ENCODE results near the gene SLC9C1.

The SLC9C1 gene

DNA sequence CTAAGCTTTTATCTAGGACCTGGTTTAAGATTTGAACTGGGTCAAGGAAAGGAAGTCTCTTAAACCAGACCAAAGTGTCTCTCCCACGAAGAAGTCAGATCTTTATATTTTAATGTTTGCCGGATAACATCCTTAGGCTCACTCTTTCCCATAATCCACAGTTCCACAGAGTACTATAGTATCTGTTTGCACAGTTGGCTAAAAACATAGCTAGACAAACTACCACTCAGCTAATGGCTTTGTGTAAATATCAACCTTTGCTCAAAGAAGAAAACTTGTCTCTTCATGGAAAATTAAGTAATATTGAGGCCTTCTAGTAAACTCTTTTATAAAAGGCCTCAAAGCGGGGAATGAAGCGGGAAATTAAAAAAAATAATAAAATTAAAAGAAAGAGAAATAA lies 13.5 kb upstream of the SLC9C1 start:
- TF ChIP-seq, protein P1, sequence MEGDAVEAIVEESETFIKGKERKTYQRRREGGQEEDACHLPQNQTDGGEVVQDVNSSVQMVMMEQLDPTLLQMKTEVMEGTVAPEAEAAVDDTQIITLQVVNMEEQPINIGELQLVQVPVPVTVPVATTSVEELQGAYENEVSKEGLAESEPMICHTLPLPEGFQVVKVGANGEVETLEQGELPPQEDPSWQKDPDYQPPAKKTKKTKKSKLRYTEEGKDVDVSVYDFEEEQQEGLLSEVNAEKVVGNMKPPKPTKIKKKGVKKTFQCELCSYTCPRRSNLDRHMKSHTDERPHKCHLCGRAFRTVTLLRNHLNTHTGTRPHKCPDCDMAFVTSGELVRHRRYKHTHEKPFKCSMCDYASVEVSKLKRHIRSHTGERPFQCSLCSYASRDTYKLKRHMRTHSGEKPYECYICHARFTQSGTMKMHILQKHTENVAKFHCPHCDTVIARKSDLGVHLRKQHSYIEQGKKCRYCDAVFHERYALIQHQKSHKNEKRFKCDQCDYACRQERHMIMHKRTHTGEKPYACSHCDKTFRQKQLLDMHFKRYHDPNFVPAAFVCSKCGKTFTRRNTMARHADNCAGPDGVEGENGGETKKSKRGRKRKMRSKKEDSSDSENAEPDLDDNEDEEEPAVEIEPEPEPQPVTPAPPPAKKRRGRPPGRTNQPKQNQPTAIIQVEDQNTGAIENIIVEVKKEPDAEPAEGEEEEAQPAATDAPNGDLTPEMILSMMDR (IDR thresholded peaks at IDR 0.05; ENCODE audit: control insufficient read depth, extremely low read depth, insufficient read depth) = no peak
- no peak for DNase-seq (ENCODE audit: low read depth)
- H3K4me3 ChIP-seq (ENCODE audit: low read depth, low read length) = no peak overlapping the region

DNA sequence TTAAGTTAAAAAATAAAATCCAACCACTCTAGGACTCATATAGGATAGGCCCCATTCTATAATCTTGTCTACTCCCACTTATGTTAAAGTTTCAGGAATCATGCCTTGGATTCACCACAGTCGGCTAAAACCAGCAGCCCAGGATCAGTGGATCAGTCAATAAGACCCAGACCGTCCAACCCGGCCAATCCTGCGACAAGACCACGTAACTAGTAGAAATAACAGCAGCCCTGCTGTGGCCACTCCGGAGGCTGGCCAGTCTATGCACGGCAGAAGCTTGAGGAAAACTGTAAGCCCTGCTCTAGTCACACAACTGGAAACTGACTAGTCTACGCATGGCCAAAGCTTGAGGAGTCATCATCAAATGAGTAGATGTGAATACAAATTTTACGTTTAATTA lies 12.8 kb upstream of the SLC9C1 start:
- TF ChIP-seq, protein P1 (IDR thresholded peaks at IDR 0.05; ENCODE audit: control insufficient read depth, extremely low read depth, insufficient read depth) = no peak
- DNase-seq (ENCODE audit: low read depth) = no peak

DNA sequence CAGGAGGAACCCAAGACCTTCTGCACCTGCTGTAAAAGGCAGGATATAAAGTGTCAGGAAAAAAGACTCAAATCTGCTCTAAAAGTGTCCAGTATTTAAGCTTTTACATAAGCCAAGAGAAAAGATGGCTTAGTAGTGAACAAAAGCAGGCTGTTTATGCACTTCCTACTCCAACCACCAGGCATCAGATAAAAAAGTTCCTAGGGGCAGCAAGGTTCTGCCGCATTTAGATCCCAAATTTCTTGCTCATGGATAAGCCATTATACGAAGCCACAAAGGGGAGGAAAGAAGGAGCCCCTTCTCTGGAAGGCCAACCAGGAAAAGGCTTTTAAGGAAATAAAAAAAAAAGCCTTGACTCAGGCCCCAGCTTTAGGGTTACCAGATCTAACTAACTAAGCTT lies 10.6 kb upstream of the SLC9C1 start:
- H3K4me3 ChIP-seq (ENCODE audit: low read depth, low read length) = no peak overlapping the region
- DNase-seq (ENCODE audit: low read depth) = no peak
- TF ChIP-seq, protein P1 (IDR thresholded peaks at IDR 0.05; ENCODE audit: control insufficient read depth, extremely low read depth, insufficient read depth) = no peak

More for the DNA sequence above, 12.8 kb upstream of the SLC9C1 start:
- H3K4me3 ChIP-seq (ENCODE audit: low read depth, low read length) = no peak overlapping the region

DNA sequence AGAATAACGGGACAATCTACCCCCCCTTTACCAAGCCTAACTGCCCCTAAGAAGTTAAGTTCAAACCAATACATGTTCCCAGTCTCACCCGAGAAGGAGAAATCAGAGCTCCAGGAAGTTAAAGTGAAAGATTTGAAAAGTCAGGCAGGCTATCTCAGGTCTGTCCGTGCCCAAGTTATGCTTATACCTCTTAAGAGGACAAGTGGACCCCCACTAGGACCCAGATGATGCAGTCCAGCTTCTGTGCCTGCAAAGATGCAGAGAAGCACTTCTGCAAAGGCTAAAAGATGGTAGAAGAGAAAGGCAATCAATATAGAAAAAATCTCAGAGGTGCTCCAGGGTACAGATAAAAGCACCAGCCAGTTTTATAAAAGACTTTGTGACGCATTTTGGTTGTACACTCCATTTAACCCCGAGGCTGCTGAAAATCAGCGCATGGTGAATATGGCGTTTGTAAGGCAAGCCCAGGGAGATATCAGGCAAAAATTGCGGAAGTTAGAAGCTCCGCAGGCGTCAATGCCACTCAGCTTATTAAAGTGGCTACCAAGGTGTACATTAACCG lies 9.8 kb upstream of the SLC9C1 start:
- no peak overlapping the region for H3K4me3 ChIP-seq (ENCODE audit: low read depth, low read length)
- no peak for DNase-seq (ENCODE audit: low read depth)
- TF ChIP-seq, protein P1 (IDR thresholded peaks at IDR 0.05; ENCODE audit: control insufficient read depth, extremely low read depth, insufficient read depth) = no peak

DNA sequence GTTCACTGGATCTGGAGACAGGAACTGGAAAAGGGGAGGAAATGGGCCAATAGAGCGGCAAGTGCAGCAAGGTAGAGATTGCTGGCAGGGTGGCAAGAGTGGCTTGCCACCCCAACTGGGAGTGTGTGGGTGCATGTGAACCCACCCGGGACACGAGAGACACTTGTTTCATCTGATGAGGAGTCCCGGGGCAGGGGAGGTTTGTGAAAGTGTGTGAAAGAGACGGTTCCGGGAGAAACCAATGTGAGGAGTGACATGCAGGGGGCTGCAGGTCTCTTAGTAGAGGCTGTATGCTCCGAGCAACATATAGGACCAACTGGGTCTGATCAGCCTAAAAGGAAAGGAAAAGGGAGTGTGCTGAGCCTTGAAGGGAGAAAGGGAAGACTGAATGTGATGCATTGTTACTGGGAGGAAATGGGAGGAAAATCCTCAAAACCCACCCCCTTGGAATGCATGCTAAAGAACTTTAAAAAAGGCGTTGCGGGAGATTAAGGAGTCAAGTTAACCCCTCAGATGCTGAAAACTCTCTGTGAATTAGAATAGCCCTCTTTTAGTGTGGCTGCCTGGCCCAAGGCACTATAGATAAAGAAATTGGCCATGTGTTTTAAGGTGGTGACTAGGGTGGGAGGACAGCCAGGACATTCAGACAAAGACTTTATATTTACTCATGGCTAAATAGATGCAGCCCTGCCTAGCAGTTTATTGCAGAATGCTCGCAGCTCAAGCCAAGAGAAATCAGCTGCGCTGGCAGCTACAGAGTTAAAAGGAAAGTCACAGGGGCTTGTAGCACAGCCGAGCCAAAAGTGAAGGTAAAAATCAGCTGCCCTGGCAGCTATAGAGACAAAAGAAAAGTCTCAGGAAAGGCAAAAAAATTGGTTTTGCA lies 9.1 kb upstream of the SLC9C1 start:
- TF ChIP-seq, protein P1 (IDR thresholded peaks at IDR 0.05; ENCODE audit: control insufficient read depth, extremely low read depth, insufficient read depth) = no peak
- DNase-seq (ENCODE audit: low read depth) = no peak
- H3K4me3 ChIP-seq (ENCODE audit: low read depth, low read length) = no peak overlapping the region

DNA sequence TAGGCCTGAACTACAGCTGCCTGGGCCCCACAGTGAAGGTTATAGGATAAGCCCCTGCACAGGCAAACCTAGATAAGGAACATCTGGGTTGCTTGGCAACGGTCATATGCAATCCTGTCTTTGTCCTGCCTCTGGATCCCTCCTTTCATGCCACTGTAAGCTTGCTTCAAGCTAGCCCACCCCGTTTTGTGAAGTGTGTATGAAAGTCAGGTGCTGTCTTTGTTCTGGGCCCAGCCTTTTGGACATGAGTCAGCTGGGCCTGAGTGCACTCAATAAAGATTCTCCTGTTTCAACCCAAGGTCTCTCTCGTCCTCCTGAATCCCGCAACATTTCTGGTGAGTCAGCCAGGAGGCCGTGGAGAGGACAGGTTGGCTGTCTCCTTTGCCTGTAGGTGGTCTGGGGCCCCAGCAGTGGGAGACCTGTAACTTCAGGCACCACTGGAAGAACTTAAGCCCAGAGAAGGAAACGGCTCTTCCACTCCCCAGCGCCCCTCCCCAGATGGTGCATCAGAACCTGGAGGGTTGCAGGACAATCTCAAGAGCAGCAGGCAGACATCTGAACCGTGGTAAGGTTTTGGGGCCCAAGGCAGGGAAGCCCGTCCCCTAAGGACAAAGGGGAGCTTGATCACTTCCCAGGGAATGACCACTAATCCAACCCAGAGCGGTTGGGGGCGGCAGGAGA lies 8.3 kb upstream of the SLC9C1 start:
- H3K4me3 ChIP-seq (ENCODE audit: low read depth, low read length) = no peak overlapping the region
- TF ChIP-seq, protein P1 (IDR thresholded peaks at IDR 0.05; ENCODE audit: control insufficient read depth, extremely low read depth, insufficient read depth) = no peak

More for the DNA sequence above, 8.3 kb upstream of the SLC9C1 start:
- no peak for DNase-seq (ENCODE audit: low read depth)

Data from LNCaP clone FGC (cell line).